GM19467 (cell line): ENCODE results near the gene PYGM.
"Not testable (repeated sequence)": the region's sequence is repeated elsewhere in the genome, so short reads cannot be mapped to it uniquely, and the experiment has no call there.

Experiments used
- ATAC-seq: cut with Tn5 transposase; IDR thresholded peaks from one replicate; pipeline ENCODE4 v1.9.1; 2021; ENCODE audit warnings: mild to moderate bottlenecking, moderate library complexity; ENCODE audit not compliant: unreplicated experiment

The PYGM gene

DNA sequence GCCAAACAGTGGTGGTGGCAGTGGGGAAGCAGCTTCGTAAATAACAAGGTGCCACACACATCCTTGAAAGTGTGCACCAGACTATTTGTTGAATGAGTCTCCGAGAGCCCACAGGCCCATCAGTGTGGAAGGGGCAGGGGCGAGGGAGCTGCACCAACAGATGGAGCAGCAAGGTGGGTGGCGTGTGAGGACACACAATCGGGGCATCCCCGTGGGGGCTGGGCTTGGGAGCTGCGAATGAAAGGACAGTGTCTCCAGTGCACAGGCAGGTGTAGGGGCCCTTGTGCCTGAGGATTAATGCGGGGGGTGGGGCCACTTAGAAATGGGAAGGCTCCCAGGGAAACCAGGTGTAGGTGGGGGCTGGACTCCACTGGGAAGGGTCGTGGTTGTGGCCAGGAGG is 39.6 kb downstream of the PYGM start:
- ATAC-seq = no peak

DNA sequence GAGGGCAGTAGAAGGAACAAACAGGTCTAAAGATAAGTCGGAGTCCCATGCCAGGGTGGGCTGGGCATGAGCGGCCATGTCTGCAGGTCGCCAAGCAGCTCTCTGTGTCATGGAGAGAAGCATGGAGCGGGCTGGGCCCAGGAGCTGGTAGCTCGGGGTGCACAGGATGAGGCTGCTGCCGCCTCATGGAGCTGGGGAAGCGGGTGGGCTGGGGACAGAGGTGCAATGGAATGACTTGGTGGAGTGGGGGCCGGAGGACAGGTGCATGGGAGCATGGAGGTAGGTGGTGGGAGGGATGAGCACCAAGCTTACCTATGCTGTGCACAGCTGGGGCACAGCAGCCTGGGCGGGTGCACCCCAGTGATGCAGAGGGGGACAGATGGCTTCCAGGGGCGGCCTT is 40.4 kb downstream of the PYGM start:
- no peak for ATAC-seq

DNA sequence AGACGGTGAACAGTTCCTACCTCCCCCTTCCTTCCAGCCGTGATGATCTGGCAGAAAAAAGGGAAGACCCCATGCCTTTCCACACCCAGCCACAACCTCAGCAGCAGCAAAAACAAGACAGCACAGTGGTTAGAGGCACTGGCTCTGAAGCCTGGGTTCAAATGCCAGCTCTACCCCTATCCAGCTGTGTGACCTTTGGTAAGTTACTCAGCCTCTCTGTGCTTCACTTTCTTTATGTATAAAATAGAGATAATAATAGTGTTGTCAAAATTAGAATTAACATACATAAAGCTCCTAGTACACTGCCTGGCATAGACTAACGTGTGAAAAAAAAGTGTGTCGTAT is 41.0 kb downstream of the PYGM start:
- no peak for ATAC-seq

DNA sequence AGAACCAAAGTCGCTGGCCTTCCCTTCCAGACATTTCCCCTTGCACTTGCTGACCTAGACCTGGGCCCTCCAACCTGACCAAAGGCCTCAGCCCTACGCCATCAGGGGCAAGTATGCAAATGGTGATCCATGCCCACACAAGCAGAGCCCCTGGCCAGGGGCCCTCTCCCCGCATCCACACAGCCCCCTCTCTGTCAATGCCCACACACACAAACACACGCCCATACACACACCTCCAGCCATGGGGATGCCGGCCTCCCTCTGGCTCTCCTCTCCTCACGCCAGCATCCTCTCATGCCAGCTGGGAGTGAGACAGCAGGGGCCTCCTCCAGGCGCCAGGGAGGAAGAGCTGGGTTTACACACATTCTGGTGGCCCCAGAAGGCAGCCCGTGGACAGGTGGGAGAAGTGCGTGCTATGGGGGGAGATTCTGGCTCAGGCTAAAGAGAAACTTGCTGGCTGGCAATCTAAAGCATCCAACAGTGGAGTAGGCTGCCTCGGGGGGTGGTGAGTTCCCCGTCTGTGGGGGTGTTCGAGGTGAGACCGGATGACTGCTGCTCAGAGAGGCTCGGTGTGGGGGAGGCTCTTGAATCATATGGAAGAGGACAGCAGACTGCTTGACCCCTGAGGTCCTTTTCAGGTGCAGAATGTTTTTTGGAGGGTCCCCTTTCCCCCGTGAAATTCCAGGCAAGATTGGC is 41.5 kb downstream of the PYGM start:
- ATAC-seq = no peak

DNA sequence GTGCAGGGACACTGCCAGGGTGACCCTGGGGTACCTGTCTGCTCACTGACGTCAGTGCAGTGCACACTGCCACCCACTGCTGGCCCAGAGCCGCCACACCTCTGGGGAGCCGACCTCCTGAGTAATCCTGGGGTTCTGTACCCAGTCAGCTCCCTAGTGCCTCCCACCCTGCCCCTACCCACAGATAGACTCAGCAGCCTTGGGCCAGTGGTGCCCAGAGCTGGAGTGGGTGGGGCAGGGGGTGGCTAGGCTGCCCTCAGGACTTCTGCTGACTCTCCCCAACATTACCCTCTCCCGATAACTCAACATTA is 42.6 kb downstream of the PYGM start:
- no peak for ATAC-seq

DNA sequence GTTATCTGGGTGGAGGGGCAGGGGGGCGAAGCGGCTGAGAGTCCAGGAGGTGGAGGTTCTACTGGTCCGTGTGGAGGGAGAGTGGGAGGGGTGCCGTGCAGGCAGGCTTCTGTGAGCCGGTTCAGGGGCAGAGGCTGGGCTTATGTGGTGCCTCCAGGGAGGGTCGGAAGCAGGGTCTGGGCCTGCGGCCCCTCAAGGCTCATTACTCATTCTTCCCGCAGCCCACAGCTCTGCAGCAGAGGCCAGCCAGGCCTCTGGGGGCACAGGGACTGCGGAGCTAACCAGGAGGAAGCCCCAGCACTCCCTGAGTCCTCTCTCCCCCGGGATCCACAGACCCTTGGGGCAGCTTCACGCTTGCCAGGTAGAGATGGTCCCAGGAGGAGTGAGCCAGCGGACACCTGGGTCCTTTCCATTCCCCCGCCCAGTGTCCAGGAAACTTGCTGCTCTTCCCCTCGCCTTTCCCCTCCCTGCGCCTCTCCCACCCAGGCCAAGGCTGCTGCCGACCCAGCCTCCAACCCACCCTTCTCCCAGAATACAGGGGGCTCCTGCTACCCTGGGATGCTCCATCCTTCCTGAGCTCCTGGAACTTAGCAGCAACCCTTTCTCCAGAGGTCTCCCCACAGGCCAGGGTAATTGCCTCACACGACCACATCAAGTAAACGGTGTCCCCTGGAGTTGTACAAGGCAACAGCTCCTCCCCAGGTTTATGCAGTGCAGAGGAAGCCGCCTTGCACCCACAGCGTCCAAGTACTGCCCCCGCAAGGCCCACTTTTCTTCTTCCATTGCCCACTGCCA is 43.1 kb downstream of the PYGM start:
- ATAC-seq = no peak

DNA sequence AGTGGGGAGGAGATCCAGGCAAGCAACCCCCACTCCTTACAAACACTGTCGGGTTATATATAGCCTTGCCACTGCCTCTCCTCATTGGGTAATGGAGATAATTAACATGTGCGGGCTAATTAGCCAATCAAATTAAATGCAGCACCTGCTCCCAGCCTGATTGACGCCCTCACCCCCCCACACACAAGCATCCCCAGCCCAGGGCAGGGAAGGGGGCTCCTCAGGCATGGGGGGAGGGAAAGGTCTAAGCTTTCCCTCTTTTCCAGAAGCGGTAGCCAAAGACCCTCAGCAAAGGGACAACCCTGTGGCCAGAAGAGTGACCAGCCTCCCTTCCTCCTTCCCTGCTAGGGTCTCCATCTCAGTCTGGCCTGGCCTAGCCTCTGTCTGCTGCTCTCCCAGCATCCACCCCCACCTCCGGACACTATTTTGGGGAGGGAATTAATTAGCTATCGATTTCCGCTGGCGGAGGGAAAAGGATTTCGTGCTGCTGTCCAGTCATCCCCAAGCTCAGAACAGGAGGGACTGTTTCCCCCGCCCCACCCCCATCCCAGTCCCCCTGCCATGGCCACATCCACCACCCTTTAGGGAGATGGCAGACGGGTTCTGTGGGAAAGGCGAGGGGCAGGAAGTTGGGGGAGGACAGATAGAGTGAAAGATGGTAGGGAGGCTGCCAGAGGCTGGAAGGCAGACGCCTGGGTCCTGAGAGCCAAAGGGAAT is 43.9 kb downstream of the PYGM start:
- ATAC-seq = no peak

DNA sequence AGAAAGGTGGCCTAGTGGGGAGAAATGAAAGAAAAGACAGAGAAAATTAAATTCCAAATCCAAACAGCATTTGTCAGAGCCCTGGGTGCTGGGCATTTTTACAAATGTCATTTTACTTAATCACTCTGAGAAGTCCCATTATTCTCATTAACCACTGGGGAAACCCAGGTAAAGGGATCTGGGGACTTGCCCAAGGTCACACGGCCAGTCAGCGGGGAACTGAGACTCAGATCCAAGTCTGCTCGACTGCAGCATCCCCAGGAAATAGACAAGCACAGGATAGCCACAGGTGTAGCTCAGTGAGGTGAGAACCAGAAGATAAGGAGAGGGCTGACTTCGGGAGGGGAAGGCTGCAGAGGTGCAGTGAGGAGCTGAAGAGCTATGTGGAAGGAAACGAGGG is 44.7 kb downstream of the PYGM start:
- ATAC-seq = no peak

DNA sequence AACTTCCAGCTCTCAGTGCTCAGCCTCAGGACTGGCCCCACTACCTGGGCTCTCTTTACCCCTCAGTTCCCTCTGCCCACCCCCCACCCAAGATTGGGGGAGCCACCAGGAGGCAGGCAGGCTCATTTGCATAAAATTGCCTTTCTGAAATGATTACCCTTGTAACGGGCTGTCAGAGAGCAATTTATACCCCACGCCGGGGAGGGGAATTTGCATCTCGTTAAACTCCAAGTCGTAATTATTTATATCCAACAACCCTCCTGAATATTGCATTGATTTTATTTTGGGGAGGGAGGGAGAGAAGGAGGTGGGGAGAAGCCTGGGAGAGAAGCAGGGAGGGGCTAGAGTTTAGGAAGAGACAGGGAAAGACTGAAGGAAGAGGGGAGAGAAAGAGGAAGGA is 45.1 kb downstream of the PYGM start:
- no peak for ATAC-seq

DNA sequence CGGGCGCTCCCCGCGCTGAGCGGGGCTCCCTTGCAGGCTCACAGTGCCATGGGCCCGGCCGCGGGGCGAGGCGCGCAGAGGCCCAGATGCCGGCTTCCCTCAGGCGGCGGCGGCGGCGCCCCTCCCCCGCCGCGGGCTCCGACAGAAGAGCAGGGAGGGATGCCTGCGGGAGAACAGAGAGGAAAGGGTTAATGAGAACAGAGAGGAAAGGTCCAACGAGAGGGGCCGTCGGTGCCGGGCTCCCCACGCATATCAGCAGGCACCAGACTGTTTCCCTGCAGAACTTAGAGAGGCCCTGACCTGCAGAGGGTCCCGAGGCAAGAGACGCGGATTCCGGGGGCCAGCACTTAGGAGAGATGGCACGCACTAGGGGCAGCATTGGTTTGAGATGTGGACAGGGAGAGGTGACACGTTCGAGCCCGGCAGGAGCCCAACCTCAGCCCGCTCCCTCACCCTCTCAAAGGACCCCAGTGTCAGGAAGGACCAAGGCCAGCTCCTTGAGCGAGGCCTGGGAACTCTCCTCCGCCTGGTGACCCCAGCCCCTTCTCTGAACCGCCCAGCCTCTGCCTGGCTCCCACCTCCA is 45.9 kb downstream of the PYGM start:
- ATAC-seq = no peak

DNA sequence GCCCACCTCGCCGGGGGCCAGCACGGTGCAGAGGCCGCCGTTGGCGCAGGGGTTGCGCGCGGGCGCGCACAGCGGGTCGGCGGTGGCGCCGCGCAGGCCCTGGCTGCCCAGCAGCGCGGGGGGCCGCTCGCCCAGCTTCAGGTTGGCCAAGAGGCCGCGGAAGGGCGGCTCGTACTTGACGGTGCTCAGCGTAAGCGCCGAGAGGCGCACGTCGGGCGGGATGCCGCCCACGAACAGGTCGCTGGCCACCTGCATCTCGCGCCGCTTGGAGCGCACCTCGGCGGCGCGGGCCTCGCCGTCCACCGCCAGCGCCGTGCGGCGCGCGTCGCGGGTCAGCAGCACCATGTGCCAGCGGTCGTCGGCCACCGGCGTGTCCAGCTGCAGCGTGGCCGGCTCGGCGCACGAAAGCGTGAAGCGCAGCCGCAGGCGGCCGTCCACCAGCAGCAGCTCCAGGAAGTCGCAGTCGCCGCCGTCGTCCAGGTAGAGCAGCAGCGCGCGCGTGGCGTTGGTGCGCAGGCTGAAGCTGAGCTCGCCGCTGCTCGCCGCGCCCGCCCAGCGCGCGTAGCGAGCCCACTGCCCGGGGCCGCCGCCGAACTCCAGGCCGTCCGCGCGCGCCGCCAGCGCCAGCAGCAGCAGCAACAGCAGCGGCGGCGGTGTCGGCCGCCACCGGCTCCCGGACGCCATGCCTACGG is 46.6 kb downstream of the PYGM start:
- no peak for ATAC-seq

DNA sequence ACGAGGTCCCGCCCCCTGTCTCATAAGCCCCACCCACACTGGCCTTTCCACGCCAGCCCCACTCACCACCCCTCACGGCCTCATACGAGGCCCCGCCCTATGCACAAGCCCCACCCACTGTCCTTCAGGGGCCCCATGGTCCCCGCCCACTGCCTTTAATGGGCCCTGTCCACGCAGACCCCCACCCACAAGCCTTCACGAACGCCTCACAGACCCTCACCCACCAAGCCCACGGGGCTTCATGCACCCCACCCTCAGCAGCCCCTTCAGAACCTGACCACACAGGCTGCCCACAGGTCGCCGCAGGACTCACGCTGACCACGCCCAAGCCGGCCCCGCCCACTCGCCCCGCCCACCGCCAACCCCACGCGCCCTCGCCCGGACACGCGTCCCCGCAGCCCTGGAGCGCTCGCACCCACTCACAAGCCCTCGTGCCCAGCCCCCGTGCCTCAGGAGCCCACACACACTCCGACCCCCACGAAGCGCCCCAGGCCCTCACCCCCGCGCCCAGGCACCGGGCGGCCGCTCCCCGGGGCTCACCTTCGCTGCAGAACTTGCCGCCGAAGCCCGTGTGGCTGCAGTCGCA is 47.3 kb downstream of the PYGM start:
- no peak for ATAC-seq

DNA sequence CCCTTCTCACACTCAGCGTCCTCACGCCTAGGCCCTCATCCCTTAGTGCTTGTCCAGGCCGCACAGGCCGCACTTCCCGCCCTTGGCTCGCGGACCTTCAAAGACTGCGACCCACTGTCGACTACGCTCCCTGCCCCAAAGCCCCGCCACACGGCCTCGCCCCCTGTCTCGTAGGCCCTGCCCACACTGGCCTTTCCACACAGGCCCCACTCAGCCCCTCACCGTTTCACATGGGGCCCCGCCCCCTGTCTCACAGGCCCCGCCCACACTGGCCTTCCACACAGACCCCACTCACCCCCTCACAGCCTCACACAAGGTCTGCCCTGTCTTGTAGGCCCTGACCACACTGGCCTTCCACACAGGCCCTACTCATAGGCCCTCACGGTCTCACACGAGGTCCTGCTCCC is 47.8 kb downstream of the PYGM start:
- ATAC-seq = no peak

DNA sequence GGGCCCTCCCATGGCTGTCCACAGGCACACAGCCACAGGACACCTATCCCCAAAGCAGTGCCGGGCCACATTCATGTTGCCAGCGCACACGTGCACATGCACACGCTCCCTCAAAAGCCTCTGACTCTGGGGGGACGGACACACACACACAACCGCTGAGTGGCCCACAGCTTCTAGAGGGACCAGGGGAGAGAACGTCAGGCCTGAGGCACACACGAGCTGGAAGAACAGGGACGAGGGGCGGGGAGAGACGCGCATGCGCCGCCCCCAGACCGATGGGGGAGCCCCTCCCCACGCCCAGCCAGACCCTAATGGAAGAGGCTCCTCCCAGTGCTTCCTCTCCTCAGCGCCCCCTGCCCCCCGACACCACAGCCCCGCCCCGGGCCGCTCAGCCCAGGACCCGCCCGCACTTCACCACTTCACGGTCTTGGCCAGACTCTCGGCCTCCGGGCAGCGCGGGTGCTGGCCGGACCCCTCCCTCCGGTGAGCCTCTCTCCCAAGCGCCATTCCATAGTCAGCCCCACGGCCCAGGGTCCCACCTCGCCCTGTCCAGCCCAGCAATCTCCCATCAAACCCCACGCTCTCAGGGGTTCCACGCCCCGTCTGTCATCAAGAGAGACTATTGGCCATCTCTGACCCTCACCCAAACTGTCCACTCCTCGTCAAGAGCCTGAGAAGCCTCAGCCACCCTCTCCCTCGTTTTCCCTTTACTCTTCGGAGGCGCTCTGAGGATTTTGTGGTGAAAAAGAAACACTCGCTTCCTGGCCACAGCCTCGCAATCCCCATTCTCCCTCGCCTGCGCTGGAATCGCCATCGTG is 48.4 kb downstream of the PYGM start:
- ATAC-seq = no peak

DNA sequence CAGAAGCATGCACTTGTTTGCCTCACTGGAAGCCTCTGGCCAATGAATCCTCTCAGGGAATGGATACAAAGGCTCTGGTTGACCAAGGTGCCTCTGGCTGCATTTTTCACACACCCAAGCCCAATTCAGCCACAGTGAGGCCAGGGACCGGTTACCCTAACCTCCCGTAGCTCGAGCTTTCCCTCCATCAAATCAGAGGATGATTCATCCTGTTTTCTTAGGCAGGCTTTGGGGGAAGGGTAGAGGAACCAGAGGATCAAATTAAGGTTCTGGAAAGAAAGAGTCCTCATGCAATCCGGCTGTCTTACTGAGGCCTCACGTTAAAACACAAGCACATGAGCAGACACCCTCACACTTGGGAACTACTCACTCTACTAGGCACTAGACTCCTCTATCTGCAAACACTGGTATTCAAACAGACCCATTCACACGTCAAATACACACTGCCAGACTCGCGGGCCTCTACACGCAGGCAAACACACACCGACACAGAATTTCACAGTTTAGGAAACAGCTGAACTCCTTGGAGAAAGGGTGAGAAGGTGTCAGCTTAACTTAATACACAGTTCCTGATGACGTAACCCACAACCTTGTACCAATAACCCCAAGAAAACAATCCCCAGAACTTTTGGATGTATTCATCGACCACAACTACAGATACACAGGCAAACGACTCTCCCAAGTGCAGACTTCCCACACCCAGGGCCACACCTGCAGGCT is 49.2 kb downstream of the PYGM start:
- no peak for ATAC-seq

DNA sequence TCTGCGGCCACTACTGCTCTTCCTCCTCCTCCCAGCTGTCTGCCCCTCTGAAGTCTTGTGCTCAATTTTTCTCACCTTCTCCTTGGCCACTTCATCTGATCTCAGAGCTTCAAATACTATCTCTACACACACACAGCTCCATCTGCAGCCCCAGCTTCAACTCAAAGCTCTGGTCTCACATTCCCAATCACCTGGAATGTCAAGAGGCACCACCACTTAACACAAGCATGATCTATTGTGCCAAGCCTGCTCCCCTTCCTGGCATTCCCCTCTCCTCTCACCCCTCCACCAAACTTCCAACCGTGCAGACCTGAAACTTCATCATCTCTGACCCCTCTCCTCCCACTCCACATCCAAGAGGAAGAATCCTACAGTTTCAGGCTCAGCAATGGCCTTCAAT is 54.3 kb downstream of the PYGM start:
- ATAC-seq = no peak

DNA sequence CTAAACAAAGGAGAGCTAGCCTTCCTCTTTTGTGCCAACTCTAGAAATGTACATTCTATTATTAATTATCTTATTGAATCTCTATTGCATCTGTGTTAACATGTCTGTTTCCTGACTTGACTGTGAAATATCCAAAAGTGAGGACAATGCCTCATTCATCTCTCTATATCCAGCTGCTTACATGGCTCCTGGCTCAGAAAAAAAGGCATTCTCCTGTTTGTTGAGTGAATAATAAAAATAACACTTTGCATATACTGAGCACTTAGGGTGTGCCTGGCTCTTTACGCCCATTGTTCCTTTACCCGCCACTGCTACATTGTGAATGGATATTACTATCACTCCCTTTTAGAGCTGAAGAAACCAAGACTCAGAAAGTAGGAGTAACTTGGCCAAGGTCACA is 56.7 kb downstream of the PYGM start:
- ATAC-seq = no peak

DNA sequence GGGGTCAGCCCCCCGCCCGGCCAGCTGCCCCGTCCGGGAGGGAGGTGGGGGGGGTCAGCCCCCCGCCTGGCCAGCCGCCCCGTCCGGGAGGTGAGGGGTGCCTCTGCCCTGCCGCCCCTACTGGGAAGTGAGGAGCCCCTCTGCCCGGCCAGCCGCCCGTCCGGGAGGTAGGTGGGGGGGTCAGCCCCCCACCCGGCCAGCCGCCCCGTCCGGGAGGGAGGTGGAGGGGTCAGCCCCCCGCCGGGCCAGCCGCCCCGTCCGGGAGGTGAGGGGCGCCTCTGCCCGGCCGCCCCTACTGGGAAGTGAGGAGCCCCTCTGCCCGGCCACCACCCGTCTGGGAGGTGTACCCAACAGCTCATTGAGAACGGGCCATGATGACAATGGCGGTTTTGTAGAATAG is 57.8 kb downstream of the PYGM start:
- ATAC-seq = not testable (repeated sequence)

DNA sequence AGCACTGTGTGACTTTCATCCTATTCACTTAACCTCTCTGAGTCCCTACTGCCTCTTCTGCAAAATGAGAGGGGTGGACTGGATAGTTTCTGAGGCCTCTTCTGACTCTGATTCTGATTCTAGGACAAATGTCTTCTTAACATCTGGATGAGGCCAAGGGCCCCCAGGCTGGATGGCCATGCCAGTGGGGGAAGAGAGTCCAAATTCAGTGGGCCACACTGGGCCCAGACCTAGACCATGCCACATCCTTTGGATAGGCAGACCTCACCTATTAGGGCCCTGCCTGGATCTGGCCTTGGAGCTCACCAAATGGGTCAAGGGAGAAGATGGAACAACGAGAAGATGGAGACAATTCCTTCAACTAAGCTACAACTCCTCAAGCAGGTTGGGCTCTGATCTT is 61.3 kb downstream of the PYGM start:
- no peak for ATAC-seq
